Urothelium cell line (cell line): ENCODE measurements around the gene LCE5A.
"Not testable (repeated sequence)": the region's sequence is repeated elsewhere in the genome, so short reads cannot be mapped to it uniquely, and the experiment has no call there.

ENCODE experiments used
- DNase-seq: peaks from one replicate; pipeline ENCODE4 v3.0.0; 2011; ENCODE audit warnings: low spot score, mixed read lengths
- FAIRE-seq: peaks from 2 replicates; lab custom pipeline; 2011; peaks lifted over from hg19 to GRCh38; lab: Jason Lieb, UNC

LCE5A gene

DNA sequence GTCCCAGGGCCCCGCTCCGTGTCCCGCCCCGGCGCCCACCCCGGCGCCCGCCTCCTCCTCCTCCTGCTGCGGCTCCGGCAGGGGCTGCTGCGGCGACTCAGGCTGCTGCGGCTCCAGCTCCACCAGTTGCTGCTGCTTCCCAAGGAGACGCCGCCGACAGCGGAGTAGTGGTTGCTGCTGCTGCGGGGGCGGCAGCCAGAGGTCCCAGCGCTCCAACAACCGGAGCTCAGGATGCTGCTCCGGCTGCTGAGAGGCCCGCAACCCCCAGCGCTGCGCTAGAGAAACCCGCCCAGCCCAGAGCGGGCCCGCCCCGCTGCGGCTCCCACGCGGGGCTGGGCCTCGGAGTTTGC is 4.8 kb downstream of the LCE5A start:
- DNase-seq (peak; percentile 51), FAIRE-seq (no peak)

DNA sequence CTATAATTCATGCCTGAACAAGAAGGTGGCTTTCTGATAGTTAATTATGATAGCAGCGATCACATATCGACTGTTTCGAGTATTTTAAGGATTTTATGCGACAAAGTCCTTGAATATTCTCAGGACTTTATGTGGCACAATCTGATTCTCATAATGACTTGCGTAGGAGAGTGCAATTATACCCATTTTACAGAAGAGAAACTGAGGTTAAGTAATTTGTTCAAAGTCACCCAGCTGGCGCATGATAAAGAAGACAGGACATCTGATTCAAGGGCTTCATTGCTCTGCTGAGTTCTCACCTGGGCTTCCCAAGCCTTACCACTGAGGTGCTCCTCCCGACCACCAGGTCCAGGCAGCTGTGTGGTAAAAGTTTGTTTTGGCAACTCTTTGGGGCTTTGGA is 5.5 kb downstream of the LCE5A start:
- no peak for DNase-seq
- FAIRE-seq = no peak

DNA sequence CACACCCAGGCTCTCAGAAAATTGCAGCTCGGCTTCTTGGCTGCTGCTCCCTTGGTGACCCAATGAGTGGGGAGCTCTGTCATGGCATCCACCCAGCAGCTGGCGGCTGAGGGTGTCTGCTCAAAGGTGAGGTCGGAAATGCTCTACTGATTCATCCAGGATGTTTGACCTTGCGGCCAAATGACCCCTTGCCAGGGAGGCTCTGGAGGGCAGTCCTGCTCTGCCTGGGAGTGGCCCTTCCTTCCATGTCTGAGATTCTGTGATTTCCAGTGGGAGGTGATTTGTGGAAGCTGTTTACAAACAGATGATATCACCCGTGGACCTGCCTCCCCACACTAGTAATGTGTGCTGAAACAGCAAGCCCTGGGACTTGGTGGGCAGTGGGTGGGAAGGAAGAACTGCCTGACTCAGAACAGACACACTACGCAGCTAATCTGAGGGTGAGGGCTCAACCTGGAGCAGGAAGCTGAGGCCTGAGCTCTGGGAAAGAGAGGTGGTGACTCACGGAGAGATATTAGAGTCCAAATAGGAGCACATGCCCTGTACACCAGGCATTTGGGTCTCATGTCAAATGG is 6.7 kb downstream of the LCE5A start:
- DNase-seq = peak; percentile 67
- FAIRE-seq = peak; percentile 73

DNA sequence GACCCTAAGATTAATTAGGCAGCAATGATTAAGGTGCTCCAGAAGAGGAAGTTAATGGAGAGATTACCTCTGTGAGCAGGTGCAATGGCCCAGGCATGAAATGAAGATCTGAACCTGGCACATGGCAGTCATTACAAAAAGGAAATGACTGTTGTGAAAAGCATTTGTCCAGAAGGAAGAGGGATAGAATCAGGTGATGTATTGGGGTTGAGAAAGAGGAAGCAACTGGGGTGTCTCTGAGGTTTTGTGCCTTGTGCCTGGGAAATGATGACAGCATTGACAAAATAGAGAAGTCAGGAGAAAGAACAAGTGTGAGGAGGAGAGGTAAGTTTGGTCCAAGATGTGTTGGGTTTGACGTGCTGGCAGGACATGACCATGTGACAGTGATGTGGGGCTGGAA is 9.2 kb downstream of the LCE5A start:
- FAIRE-seq (no peak), DNase-seq (no peak)

DNA sequence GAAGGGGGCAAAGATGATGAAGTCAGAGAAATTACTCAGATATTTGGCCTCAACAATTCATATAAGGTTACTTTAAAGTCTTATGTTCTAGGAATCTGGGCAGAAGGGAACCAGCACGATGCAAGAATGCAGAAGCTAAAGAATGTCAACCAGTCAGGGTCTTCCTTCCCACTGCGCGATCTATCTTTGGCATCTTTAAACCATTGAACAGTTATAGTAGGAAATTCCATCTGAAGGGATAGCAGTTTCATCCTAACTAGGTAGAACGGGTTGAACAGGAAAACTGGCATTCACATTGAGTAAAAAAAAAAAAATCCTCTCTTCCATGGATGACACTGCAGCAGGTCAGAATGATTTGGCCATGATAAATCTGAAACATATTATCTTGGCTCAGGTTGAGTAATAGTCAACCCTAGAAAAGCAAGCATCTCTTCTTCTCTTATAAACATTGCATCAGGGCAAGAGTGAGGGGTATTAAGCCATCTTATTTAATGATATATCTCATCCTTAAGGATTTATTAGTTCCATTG is 10.0 kb downstream of the LCE5A start:
- no peak for FAIRE-seq
- no peak for DNase-seq

GRCh38 chr1:152525080-152525641 is 14.6 kb downstream of the LCE5A start:
- DNase-seq = no peak
- peak; percentile 30 for FAIRE-seq

DNA sequence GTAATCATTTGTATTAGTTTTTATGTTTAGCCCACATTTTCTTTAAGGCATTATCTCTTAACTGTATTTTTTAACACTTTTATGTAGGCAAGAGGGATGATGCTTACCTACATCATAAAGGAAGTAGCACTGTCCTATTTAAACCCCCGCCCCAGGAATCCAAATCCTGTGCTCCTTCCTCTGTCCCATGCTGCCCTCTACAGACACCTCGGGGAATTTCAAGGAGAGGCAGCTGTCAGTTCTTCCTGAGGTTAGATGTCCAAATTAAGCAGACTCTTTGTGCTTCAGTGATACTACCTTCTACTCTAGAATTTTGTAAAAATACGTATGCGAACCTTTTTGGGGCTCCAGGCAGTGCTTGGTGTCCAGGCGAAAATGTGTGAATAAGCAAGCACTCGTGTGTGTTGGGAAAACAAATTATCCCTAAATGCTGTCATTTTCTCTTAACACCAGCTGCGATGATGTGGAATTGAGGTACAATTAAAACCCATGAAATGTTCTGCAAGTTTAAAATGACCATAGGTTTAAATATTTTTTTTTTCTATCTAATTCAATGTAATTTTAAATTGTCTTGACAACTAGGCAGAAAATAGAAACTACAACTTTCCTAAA is 22.8 kb downstream of the LCE5A start:
- FAIRE-seq = peak; percentile 44

DNA sequence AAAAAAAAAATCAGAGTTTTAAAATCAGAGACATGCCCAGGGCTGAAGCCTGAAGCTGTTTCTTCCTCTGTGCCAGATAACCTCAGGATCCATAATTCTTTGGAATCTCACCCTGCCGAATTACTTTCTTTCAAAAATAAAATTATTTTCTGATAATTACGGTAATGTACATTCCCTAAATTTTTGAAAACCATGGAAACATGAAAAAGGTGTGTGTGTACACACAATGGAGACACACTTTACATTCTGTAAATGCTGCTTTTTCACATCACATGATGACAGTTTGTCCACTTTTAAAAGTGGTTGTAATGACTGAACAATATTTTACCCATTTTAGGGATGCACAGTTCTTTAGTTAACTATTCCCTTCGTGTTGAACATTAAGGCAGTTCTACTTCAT is 25.2 kb downstream of the LCE5A start:
- DNase-seq (no peak), FAIRE-seq (no peak)

More for the DNA sequence above, 22.8 kb downstream of the LCE5A start:
- peak; percentile 64 for DNase-seq

DNA sequence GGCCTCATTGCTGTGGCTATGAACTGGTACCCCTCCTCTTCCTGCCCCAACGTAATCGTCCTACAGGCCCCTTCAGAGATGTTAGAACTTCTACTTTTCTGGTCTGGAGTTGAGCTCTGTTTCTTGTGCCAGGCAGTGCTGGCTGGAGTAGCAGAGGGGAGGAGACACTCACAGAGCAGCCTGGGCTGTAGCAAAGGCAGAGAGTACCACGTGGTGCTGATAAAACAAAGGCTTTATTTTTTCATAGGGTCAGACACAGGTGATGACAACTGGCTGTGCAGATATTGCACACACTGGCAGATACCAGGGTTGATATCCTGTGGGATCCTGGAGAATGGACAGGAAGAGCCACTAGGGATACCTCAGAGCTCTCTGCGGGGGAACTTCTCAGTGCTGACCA is 26.9 kb downstream of the LCE5A start:
- DNase-seq (no peak), FAIRE-seq (no peak)

DNA sequence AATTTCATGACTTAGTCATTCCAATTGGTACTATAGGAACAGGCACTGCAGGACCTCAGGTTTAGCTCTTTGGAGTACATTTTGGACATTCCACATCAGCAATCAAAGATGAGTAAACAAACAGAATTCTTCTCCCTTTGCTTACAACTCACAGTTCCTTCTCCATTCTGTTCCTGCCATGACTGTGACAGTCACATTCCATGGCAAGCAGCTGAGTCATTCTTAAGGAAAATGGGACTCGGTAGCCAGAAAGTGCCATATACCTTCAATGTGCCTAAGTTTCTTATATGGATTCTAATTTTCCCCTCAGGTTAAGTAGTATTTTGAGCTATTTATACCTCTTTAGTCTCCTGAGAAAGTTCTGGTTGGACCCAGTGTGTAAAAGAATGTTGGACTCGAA is 29.3 kb downstream of the LCE5A start:
- DNase-seq (no peak), FAIRE-seq (no peak)

DNA sequence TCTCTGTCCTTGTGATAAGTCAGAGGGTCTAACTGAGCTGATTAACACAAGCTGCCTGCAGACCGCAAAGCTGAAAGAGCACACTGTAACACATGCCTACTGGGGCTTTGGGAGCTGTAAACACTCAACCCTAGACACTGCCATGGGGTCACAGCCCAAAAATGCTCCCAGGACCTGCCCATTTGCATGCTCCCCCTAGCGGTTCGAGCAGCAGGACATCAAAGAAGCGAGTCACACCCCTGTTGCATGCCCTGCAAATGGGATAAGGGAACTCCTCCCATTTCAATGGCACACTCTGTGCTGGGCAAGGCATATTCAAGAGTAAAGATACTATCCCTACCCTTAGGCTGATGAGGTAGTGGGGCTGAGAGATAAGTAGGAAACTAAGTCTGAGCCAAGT is 33.2 kb downstream of the LCE5A start:
- FAIRE-seq (no peak), DNase-seq (no peak)

- DNase-seq = no peak
- no peak for FAIRE-seq
Measured at GRCh38 chr1:152546704-152547103, 36.1 kb downstream of the LCE5A start.

DNA sequence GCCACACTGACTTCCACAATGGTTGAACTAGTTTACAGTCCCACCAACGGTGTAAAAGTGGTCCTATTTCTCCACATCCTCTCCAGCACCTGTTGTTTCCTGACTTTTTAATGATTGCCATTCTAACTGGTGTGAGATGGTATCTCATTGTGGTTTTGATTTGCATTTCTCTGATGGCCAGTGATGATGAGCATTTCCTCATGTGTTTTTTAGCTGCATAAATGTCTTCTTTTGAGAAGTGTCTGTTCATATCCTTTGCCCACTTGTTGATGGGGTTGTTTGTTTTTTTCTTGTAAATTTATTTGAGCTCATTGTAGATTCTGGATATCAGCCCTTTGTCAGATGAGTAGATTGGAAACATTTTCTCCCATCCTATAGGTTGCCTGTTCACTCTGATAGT is 37.8 kb downstream of the LCE5A start:
- DNase-seq, FAIRE-seq: not testable (repeated sequence)
